Measurements from ENCODE around the gene PRSS50. TPM values are rescaled to one million over a fixed set of nuclear protein-coding genes. Genes with fewer than 3 reads are reported as not detected.

PRSS50 gene
- total RNA-seq, 1 experiment from 2014 or later: not detected

- DNase-seq (ENCODE audit: low read depth, low spot score) (no peak), ATAC-seq (no peak)
- no TSS peak for BruUV-seq (replicated peaks)
- intact Hi-C loops (cut with micrococcal nuclease): no loop called here
- no peak overlapping the region for H2AFZ ChIP-seq (ENCODE audit: low read depth, low read length, poor library complexity, severe bottlenecking)
- H3K9me2 ChIP-seq (ENCODE audit: insufficient read depth): no peaks in the 10 kb centered on the region
- no peak overlapping the region for H3K9ac ChIP-seq (ENCODE audit: low read length)
- H3K4me1 ChIP-seq (ENCODE audit: control insufficient read depth in 1 of 2, insufficient read depth in 2 of 2, low read length in 2 of 2): no peaks in the 10 kb centered on the region
- no peaks in the 10 kb centered on the region for H3K36me3 ChIP-seq (ENCODE audit: control insufficient read depth in 1 of 2, insufficient read depth in 2 of 2, low read length in 2 of 2)
- no peak overlapping the region for H3K4me2 ChIP-seq (ENCODE audit: low read length)
- TF ChIP-seq POLR2AphosphoS5 (IDR thresholded peaks at IDR 0.05; ENCODE audit: low read depth, low read length) (no peak), SP1 (IDR thresholded peaks at IDR 0.05; ENCODE audit: low read depth) (no peak), ZNF274 (IDR thresholded peaks at IDR 0.05; ENCODE audit: low read depth, low read length) (no peak), SRF (IDR thresholded peaks at IDR 0.05; ENCODE audit: low read depth) (no peak)
- ChIA-PET CTCF (interaction anchor here (1.1 kb wide), 1 partner anchor 9 kb away, joined by 4 read pairs; no protein-coding TSS in a partner anchor), RAD21 (ENCODE audit: low non-redundant PET in 1 of 2, low total read pairs in 2 of 2, uncharacterized antibody in 2 of 2, unreplicated experiment in 2 of 2) (no interaction called here), POLR2A (no interaction called here)
- H3K9me3 ChIP-seq (ENCODE audit: control insufficient read depth in 1 of 2, insufficient read depth in 1 of 2, low read depth in 1 of 2, low read length in 2 of 2): no peaks in the 10 kb centered on the region
- no peaks in the 10 kb centered on the region for H4K20me1 ChIP-seq (ENCODE audit: insufficient read depth)
- no peak overlapping the region for H3K27ac ChIP-seq (ENCODE audit: low read depth, low read length)
- H3K79me2 ChIP-seq (ENCODE audit: insufficient read depth, low read length): no peaks in the 10 kb centered on the region
- no peaks in the 10 kb centered on the region for H3K27me3 ChIP-seq (ENCODE audit: insufficient read depth, low read length)
- H3K4me3 ChIP-seq (replicated peaks in 1 of 2; ENCODE audit: low read depth in 1 of 2, low read length in 2 of 2): no peak overlapping the region
These were observed 3.3 kb upstream of the PRSS50 start for GRCh38 chr3:46721009-46721408.

DNA sequence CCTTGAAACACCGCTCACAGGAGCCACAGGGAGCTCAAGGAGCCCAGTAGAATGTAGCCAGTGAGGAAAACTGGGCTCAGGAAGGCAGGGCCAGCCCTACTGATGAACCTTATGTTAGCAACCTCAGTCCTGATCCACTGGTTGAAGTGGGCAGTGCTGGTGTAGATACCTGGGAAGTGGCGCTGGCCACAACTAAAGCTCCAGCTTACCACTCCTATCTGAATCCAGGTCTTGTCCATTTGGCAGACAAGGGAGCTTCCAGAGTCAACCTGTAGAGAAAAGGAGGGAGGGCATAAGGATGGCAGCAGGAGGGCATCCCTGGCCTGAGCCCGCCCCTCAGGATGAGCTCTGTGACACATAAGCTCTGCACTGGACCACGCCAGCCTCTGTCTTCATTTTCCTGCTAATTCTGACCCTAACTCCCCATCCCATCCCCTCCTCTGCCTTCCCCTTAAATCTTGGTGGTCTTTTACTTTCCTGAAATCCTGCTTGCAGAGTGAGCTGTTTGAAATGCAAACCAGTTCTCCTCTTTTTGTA lies 2.1 kb upstream of the PRSS50 start:
- Histone ChIP-seq H4K20me1 (ENCODE audit: insufficient read depth) (no peaks in the 10 kb centered on the region), H3K36me3 (ENCODE audit: control insufficient read depth in 1 of 2, insufficient read depth in 2 of 2, low read length in 2 of 2) (no peaks in the 10 kb centered on the region), H3K4me2 (ENCODE audit: low read length) (no peak overlapping the region), H3K27ac (ENCODE audit: low read depth, low read length) (no peak overlapping the region), H2AFZ (ENCODE audit: low read depth, low read length, poor library complexity, severe bottlenecking) (no peak overlapping the region), H3K27me3 (ENCODE audit: insufficient read depth, low read length) (no peaks in the 10 kb centered on the region), H3K4me1 (ENCODE audit: control insufficient read depth in 1 of 2, insufficient read depth in 2 of 2, low read length in 2 of 2) (no peaks in the 10 kb centered on the region), H3K9me3 (ENCODE audit: control insufficient read depth in 1 of 2, insufficient read depth in 1 of 2, low read depth in 1 of 2, low read length in 2 of 2) (no peaks in the 10 kb centered on the region), H3K4me3 (replicated peaks in 1 of 2; ENCODE audit: low read depth in 1 of 2, low read length in 2 of 2) (no peak overlapping the region), H3K79me2 (ENCODE audit: insufficient read depth, low read length) (no peaks in the 10 kb centered on the region), H3K9ac (ENCODE audit: low read length) (no peak overlapping the region), H3K9me2 (ENCODE audit: insufficient read depth) (no peaks in the 10 kb centered on the region)
- POLR2A ChIA-PET: no interaction called here
- CTCF ChIA-PET: no interaction called here
- RAD21 ChIA-PET (ENCODE audit: low non-redundant PET in 1 of 2, low total read pairs in 2 of 2, uncharacterized antibody in 2 of 2, unreplicated experiment in 2 of 2): no interaction called here
- no peak for TF ChIP-seq POLR2A (IDR thresholded peaks at IDR 0.05; ENCODE audit: borderline replicate concordance, extremely low read depth, insufficient read depth, insufficient read length)
- TF ChIP-seq CBX3 (IDR thresholded peaks at IDR 0.05; ENCODE audit: low read depth): no peak
- no peak for TF ChIP-seq TCF7L2 (IDR thresholded peaks at IDR 0.05; ENCODE audit: borderline replicate concordance, extremely low read depth, insufficient read depth, insufficient read length)
- TF ChIP-seq SIN3A (IDR thresholded peaks at IDR 0.05; ENCODE audit: low read depth): no peak
- no peak for TF ChIP-seq SRF (IDR thresholded peaks at IDR 0.05; ENCODE audit: low read depth)
- no peak for TF ChIP-seq MAX (IDR thresholded peaks at IDR 0.05)
- TF ChIP-seq, protein P1, sequence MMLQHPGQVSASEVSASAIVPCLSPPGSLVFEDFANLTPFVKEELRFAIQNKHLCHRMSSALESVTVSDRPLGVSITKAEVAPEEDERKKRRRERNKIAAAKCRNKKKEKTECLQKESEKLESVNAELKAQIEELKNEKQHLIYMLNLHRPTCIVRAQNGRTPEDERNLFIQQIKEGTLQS (IDR thresholded peaks at IDR 0.05): no peak
- TF ChIP-seq ELF1 (IDR thresholded peaks at IDR 0.05; ENCODE audit: borderline replicate concordance, low read depth): no peak
- TF ChIP-seq YY1 (IDR thresholded peaks at IDR 0.05; ENCODE audit: extremely low read depth, insufficient replicate concordance, low read depth, low read length): no peak
- no peak for TF ChIP-seq CEBPB (IDR thresholded peaks at IDR 0.05; ENCODE audit: low read depth)
- no peak for TF ChIP-seq SP1 (IDR thresholded peaks at IDR 0.05; ENCODE audit: low read depth)
- TF ChIP-seq REST (IDR thresholded peaks at IDR 0.05; ENCODE audit: low read depth): no peak
- TF ChIP-seq RAD21 (IDR thresholded peaks at IDR 0.05; ENCODE audit: low read depth): no peak
- TF ChIP-seq, protein P2, sequence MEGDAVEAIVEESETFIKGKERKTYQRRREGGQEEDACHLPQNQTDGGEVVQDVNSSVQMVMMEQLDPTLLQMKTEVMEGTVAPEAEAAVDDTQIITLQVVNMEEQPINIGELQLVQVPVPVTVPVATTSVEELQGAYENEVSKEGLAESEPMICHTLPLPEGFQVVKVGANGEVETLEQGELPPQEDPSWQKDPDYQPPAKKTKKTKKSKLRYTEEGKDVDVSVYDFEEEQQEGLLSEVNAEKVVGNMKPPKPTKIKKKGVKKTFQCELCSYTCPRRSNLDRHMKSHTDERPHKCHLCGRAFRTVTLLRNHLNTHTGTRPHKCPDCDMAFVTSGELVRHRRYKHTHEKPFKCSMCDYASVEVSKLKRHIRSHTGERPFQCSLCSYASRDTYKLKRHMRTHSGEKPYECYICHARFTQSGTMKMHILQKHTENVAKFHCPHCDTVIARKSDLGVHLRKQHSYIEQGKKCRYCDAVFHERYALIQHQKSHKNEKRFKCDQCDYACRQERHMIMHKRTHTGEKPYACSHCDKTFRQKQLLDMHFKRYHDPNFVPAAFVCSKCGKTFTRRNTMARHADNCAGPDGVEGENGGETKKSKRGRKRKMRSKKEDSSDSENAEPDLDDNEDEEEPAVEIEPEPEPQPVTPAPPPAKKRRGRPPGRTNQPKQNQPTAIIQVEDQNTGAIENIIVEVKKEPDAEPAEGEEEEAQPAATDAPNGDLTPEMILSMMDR (IDR thresholded peaks at IDR 0.05 in 2 of 3, conservative IDR thresholded peaks at IDR 0.05 in 1 of 3; ENCODE audit: borderline replicate concordance in 1 of 3, insufficient read depth in 1 of 3, low read depth in 2 of 3, low read length in 2 of 3): no peak
- DNase-seq (ENCODE audit: low read depth, low spot score) (no peak), ATAC-seq (no peak)
- intact Hi-C loops (cut with micrococcal nuclease): no loop called here
- BruUV-seq (replicated peaks): no TSS peak
